K562 (cell line): Measurements from ENCODE around the gene ERVK3-1. TPM values are rescaled to one million over a fixed set of nuclear protein-coding genes. Genes with fewer than 3 reads are reported as not detected.

Experiments
- FIP1L1 ChIP-seq: fragments of 200-400 bp; formaldehyde crosslinking; IDR thresholded peaks from 2 replicates; pipeline ENCODE4 v1.6.1; 2018; ENCODE audit warnings: mild to moderate bottlenecking, low read depth, low read length; ENCODE audit not compliant: poor library complexity, severe bottlenecking
- HMG20B ChIP-seq: fragments of 250-450 bp; sonication (Bioruptor Pico); IDR thresholded peaks from 2 replicates; pipeline ENCODE4 v1.5.0; 2021; ENCODE audit warnings: mild to moderate bottlenecking
- KAT7 ChIP-seq: sonication (generic); formaldehyde crosslinking; IDR thresholded peaks from 2 replicates; pipeline ENCODE4 v1.8.0; 2022; ENCODE audit warnings: missing genetic modification reagents, mild to moderate bottlenecking, borderline replicate concordance
- KLF6 ChIP-seq: fragments of 250-450 bp; sonication (Bioruptor Pico); IDR thresholded peaks from 2 replicates; pipeline ENCODE4 v1.4.0; 2020; ENCODE audit warnings: mild to moderate bottlenecking, moderate library complexity, borderline replicate concordance
- LARP7 ChIP-seq: fragments of 450-650 bp; IDR thresholded peaks from 2 replicates; pipeline ENCODE4 v1.6.1; 2016
- MEF2A ChIP-seq: IDR thresholded peaks from 2 replicates; pipeline ENCODE4 v1.6.1; 2011; ENCODE audit warnings: low read depth, mild to moderate bottlenecking, low read length, moderate library complexity; ENCODE audit not compliant: control insufficient read depth
- SP1 ChIP-seq: sonication (generic); formaldehyde crosslinking; IDR thresholded peaks from 2 replicates; pipeline ENCODE4 v1.8.1; 2022; ENCODE audit warnings: mild to moderate bottlenecking, missing genetic modification reagents
- ZKSCAN8 ChIP-seq: fragments of 200-800 bp; sonication (Bioruptor generic); IDR thresholded peaks from 2 replicates; pipeline ENCODE4 v1.6.1; 2016; ENCODE audit warnings: missing genetic modification characterization, missing compliant biosample characterization
- ZNF217 ChIP-seq: sonication (generic); formaldehyde crosslinking; IDR thresholded peaks from 2 replicates; pipeline ENCODE4 v1.8.0; 2022; ENCODE audit warnings: mild to moderate bottlenecking, missing genetic modification reagents
- ZNF764 ChIP-seq: fragments of 250-450 bp; sonication (Bioruptor Pico); IDR thresholded peaks from 2 replicates; pipeline ENCODE4 v1.4.0; 2020; ENCODE audit warnings: low read depth, mild to moderate bottlenecking, moderate library complexity
- polyA plus RNA-seq, 8 experiments: library from polyadenylated mRNA; depleted of rRNA in 4 of 8; stranded (reverse) in 5 of 8; unstranded in 3 of 8; fragments of >200 nt; fragmentation: Nextera tagmentation in 2 of 8; fragmentation: Illumina TruSeq in 1 of 8; extraction: Ambion mirVana in 2 of 8; extraction: Trizol in 1 of 8; gene quantifications; 2 replicates each; pipeline versions ENCODE4 v1.2.1 to v1.2.3, GENCODE V29; 2011 to 2014; ENCODE audit warnings: inconsistent platforms in 1 of 8, missing spikeins in 1 of 8
- total RNA-seq, 7 experiments: library from RNA; depleted of rRNA in 6 of 7; stranded (reverse); fragments of >200 nt in 6 of 7; fragmentation: Illumina TruSeq in 2 of 7; extraction: Trizol in 2 of 7; gene quantifications; 2 replicates each; pipeline versions ENCODE4 v1.2.1 to v1.2.3, GENCODE V29; 2011 to 2021; ENCODE audit warnings: low replicate concordance in 1 of 7
- TF ChIP-seq, protein P1 (sequence below), 2 experiments: fragments of 450-650 bp; formaldehyde crosslinking in 1 of 2; IDR thresholded peaks; 2 replicates each; pipeline versions ENCODE4 v1.4.0 to v1.6.1; 2014 to 2020; ENCODE audit warnings: mild to moderate bottlenecking in 2 of 2, borderline replicate concordance in 1 of 2, low read depth in 1 of 2
- TF ChIP-seq, protein P2 (sequence below): fragments of 250-450 bp; sonication (Bioruptor Pico); IDR thresholded peaks from 2 replicates; pipeline ENCODE4 v1.6.1; 2021; ENCODE audit warnings: mild to moderate bottlenecking
- TF ChIP-seq, protein P3 (sequence below): fragments of 250-450 bp; sonication (Bioruptor Pico); IDR thresholded peaks from 2 replicates; pipeline ENCODE4 v1.5.0; 2020; ENCODE audit warnings: mild to moderate bottlenecking

ERVK3-1 gene
- total and polyA plus RNA-seq, 9 of the 15 experiments (the other 6 are each of a cell fraction or from before 2014, with no cell fraction given), result 87.6 to 299 (median 119) TPM

DNA sequence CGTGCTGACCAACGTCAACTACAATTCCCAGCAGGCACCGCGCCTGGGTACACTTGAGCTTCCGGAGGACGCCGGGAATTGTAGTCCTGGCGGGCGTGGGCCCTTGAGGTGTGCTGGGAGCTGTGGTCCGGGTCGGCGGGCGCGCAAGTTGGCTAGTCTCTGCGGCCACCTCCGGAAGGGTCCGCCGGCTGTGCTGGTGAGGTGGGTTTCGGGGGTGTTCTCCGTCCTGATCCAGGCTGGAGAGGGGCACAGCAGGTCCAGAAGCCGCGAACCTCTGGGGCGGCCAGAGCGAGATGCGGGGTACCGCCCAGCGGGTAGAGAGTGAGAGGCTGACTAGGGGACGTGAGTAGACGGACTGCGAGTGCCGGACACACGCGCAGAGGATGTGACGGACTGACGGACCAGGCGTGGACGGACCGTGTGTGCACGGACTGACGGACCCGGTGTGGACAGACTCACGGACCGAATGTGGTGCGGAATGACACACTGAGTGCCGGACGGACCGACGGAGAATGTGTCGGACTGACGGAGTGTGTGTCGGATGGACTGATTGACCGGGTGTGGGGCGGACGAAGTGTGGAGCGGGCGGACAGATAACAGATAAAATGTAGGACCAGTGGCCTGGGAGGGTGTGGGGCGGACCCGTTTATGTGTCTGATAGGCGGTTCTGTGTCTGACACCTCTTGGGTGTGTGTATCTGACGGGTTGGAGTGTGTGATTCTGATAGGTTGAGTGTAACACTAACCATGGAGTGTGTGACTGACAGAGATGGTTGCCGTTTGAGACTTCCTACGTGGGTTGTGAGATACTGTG is 21.9 kb downstream of the ERVK3-1 start, which contains the start of gene ZSCAN22 (continued):
- TF ChIP-seq, protein P1, sequence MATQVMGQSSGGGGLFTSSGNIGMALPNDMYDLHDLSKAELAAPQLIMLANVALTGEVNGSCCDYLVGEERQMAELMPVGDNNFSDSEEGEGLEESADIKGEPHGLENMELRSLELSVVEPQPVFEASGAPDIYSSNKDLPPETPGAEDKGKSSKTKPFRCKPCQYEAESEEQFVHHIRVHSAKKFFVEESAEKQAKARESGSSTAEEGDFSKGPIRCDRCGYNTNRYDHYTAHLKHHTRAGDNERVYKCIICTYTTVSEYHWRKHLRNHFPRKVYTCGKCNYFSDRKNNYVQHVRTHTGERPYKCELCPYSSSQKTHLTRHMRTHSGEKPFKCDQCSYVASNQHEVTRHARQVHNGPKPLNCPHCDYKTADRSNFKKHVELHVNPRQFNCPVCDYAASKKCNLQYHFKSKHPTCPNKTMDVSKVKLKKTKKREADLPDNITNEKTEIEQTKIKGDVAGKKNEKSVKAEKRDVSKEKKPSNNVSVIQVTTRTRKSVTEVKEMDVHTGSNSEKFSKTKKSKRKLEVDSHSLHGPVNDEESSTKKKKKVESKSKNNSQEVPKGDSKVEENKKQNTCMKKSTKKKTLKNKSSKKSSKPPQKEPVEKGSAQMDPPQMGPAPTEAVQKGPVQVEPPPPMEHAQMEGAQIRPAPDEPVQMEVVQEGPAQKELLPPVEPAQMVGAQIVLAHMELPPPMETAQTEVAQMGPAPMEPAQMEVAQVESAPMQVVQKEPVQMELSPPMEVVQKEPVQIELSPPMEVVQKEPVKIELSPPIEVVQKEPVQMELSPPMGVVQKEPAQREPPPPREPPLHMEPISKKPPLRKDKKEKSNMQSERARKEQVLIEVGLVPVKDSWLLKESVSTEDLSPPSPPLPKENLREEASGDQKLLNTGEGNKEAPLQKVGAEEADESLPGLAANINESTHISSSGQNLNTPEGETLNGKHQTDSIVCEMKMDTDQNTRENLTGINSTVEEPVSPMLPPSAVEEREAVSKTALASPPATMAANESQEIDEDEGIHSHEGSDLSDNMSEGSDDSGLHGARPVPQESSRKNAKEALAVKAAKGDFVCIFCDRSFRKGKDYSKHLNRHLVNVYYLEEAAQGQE (IDR thresholded peaks at IDR 0.05; ENCODE audit: borderline replicate concordance), result no peak
- TF ChIP-seq, protein P1 (CRISPR knock-in tag; IDR thresholded peaks at IDR 0.05; ENCODE audit: low read depth), result peak; percentile 81
- TF ChIP-seq, protein P2, sequence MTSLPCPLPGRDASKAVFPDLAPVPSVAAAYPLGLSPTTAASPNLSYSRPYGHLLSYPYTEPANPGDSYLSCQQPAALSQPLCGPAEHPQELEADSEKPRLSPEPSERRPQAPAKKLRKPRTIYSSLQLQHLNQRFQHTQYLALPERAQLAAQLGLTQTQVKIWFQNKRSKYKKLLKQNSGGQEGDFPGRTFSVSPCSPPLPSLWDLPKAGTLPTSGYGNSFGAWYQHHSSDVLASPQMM, result no peak
- TF ChIP-seq ZNF217 (CRISPR knock-in tag) (no peak), LARP7 (no peak; the same call in 1 of the 2 replicates), SP1 (peak; percentile 96), KAT7 (CRISPR knock-in tag) (peak; percentile 72; the same call in 1 of the 2 replicates), FIP1L1 (peak; percentile 92), HMG20B (CRISPR knock-in tag) (no peak), ZNF764 (CRISPR knock-in tag) (no peak), MEF2A (no peak), KLF6 (CRISPR knock-in tag) (no peak), ZKSCAN8 (CRISPR knock-in tag) (no peak)
- TF ChIP-seq, protein P3, sequence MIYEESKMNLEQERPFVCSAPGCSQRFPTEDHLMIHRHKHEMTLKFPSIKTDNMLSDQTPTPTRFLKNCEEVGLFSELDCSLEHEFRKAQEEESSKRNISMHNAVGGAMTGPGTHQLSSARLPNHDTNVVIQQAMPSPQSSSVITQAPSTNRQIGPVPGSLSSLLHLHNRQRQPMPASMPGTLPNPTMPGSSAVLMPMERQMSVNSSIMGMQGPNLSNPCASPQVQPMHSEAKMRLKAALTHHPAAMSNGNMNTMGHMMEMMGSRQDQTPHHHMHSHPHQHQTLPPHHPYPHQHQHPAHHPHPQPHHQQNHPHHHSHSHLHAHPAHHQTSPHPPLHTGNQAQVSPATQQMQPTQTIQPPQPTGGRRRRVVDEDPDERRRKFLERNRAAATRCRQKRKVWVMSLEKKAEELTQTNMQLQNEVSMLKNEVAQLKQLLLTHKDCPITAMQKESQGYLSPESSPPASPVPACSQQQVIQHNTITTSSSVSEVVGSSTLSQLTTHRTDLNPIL (CRISPR knock-in tag), result no peak
